Stimulated activated CD8-positive, alpha-beta memory T cell treated with anti-CD3 and anti-CD28 coated beads, Interleukin-4, amount 100 ng/mL, for 4 hours (primary cell): ENCODE results near the gene ZNF846.
"Not testable (repeated sequence)": the region's sequence is repeated elsewhere in the genome, so short reads cannot be mapped to it uniquely, and the experiment has no call there.

Experiments used
- DNase-seq, 2 donors: peaks; one replicate each; pipeline ENCODE4 v3.0.0-alpha.2; 2020; ENCODE audit warnings: low read depth in 2 of 2, low spot score in 1 of 2

The ZNF846 gene

DNA sequence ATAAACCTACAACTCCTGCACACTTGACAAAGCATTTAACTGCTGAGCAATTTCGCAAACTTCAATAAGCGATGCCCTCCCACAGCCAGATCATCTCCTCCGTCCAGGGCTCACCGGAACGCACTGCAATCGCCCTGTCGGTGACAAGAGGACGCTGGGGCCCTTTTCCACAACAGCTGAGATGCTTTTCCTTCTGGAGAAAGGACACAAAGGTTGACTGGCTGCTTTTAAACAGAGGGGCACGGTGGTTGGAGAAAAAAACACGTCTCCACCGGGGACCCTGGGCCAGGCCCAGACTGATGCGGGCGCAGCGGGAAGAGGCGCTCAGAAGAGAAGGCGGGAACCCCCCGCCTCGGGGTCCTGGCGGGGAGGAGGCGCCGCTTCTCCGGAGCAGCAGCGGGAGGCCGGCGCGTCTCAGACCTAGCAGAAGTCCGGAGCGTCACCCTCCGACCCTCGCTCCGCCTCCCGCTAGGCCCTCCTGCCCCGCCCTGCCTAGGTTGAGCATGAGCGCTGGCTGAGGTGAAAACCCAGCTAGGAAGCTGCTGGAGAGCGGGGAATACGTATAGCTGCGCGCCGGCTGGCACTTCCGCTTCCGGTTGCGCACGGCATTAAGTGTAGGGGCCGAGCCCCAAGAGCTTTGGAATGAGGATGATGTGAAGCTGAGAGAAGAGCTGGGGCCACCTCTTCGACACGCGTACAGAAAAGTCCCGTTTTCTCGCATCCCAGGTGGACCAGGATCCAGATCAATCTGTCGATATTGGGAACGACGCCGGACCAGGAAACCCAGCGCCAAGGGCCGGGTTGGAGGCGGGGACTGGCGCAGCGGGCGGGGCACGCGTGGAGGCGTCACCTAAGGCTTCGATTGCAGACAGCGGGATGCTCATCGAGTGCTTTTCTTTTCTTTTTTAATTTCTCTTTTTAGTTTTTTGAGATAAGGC, at the start of gene ZNF846:
Gene ZNF846, minus strand, starts transcription at position 564 of the 938 bp plus-strand sequence. CDS start 3,788 bp downstream, outside the sequence.
- peak; percentile 78 to 86 for DNase-seq

DNA sequence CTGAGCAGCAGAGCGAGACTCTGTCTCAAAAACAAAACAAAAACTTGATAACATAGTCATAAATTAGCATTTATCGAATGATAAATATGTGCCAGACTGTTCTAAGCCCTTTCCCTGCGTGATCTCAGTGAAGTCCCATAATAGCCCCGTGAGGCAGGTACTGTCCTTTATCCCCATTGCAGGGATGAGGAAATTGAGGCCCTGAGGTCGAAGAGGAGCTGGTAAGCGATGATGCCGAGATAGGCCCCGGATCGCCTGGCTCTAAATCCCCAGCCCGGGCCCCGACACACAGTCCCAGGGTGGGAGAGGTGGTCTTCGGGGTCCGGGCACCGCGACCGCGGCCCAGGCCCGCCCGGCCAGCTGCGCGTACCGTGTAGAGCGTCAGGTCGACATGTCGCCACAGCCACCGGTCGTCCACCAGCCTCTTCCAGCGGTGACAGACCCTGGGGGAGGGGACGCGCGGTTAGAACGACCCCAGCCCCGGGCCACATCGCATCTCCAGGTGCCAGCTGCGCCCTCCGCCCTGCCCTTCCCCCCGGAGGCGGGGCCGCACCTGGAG, 49.7 kb upstream of the ZNF846 start:
- DNase-seq: no peak

DNA sequence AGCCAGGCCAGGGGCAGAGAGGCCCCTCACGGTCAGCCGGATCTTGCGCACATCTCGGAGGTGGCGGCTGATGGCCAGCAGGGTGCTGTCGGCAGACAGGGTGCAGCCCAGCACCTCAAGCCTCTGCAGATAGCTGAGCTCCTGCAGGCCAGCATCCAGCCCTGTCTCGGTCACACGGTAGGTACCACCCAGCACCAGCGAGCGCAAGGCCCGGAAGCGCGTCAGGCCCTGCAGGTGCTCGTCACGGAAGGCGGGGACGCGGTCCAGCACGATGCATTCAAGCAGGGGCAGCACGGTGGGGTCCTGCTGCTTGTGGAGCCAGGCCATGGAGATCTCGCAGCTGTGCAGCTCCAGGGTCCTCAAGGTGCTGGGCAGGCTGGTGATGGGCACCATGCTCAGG, 42.6 kb upstream of the ZNF846 start:
- no peak for DNase-seq

DNA sequence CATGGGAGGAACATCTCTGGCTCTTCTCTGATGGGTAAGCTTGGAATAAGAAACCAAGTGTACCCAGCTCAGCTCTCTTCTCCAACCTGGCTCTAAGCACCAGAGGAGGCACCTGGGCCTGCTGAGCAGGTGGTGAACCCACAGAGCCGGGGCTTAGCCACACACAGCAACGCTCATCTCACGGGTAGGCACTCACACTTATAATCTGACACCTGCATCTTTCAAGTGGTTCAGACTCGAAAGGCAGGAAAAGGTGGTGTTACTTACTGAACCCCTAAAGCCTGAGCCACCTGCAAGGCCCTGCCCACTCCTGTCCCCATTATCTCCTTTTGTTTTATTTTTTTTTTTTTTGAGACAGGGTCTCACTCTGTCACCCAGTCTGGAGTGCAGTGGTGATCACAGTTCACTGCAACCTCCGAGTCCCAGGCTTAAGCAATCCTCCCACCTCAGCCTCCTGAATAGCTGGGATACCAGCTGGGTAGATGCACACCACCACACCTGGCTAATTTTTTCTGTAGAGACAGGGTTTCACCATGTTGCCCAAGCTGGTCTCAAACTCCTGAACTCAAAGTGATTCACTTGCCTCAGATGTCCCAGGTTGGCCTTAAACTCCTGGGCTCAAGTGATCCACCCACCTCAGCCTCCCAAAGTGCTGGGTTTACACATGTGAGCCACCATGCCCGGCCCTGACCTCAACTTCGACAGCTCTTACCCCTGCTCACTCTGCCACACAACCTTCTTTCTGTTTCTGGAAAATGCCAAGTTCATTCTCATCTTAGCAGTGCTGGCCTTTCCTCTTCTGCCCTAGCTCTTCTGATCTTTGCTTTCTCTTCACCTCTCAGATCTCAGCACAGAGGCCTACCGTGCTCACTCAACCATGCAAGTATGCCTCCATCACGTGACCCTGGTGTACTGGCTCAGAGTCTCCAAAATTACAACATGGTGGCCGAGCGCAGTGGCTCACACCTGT, 40.6 kb upstream of the ZNF846 start:
- no peak for DNase-seq

GRCh38 chr19:9806803-9807202, 38.3 kb upstream of the ZNF846 start:
- no peak for DNase-seq

DNA sequence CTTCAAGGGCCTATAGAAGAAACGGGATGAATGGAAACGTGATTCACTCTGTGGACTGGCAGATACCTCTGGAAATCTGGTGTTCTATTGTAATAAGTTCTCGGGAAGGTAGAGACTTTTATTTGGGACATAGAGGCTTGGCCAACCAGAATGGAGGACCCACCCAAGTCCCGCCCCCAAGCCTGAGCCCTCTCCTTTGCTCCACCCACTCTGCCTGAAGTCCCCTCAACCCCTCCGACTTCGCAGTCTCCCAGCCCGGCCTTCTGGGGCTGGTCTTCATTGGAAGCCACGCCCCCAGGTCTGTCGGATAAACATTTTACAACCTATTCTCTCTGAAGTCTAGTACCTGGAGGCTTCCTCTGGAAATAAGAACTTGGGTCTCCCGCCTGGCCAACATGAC, 33.4 kb upstream of the ZNF846 start:
- DNase-seq: no peak

GRCh38 chr19:9799162-9799561, 30.6 kb upstream of the ZNF846 start:
- DNase-seq: no peak

- DNase-seq: no peak
Observed at GRCh38 chr19:9797871-9798270, 29.3 kb upstream of the ZNF846 start.

- DNase-seq: peak; percentile 64 to 71
Observed at GRCh38 chr19:9796113-9796773, 27.7 kb upstream of the ZNF846 start.

DNA sequence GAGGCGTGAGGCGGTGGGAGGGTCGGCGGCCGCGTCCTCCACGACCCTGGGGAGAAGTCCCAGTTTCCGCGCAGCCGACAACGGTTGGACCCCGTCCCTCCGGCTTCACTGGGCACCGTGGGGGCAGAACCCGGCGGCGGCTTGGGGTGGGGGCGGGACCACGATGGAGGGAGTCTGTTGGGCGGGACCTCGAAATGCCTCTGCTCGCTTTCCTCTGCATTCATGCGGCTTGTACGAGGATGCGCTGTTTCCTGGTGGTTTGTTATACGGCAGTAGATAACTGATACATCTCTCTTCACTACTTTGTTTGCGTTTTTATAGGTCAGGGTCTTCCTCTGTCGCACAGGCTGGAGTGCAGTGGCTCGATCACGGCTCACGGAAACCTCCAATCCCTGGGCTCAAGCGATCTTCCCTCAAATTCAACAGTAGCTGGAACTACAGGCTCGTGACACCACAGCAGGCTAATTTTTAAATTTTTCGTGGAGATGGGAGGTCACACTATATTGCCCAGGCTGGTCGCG, 24.6 kb upstream of the ZNF846 start:
- peak; percentile 41 to 57 for DNase-seq

DNA sequence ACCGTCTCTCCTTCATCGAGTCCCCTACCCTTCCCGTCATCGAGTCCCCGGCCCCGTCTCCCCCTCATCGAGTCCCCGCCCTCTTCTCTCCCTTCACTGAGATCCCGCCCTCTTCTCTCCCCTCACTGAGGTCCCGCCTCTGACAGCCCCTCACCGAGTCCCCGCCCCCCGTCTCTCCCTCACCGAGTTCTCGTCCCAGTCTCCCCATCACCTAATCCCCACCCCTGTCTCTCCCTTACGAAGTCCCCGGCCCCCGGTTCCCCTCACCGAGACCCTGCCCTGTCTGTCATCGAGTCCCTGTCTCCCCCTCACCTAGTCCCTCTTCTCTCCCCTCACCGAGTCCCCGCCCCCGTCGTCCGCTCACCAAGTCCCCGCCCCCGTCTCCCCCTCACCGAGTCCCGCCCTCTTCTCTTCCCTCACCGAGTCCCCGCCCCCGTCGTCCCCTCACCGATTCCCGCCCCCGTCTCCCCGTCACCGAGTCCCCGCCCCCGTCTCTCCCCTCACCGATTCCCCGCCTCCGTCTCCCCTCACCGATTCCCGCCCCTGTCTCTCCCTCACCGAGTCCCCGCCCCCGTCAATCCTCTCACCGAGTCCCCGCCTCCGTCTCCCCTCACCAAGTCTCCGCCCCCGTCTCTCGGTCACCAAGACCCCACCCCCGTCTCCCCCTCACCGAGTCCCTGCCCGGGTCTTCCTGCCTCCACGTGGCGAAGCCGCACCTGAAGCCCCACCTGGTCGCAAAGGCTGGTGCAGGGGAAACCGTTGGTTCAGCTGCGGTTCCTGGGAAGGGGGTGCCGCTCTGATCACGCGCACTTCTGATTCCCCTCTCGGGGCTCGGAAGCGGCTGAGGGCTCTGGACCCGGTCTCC, 23.9 kb upstream of the ZNF846 start:
- peak; percentile 90 to 91 for DNase-seq

GRCh38 chr19:9791552-9792205, 23.1 kb upstream of the ZNF846 start:
- DNase-seq: peak; percentile 93 to 97

GRCh38 chr19:9791073-9791367, 22.5 kb upstream of the ZNF846 start:
- not testable (repeated sequence) for DNase-seq

DNA sequence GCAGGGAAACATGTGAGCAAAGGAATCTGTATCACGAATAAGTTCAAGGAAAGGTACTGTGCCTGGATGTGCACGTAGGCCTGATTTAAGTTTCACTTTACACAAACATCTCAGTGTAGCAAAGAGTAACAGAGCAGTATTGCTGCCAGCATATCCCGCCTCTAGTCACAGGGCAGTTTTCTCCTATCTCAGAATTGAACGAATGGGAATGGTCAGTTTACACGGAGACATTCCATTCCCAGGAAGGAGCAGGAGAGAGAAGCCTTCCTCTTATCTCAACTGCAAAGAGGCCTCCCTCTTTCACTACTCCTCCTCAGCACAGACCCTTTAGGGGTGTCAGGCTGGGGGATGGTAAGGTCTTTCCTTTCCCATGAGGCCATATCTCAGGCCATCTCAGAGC, 21.0 kb upstream of the ZNF846 start:
- not testable (repeated sequence) for DNase-seq

GRCh38 chr19:9789066-9789465, 20.5 kb upstream of the ZNF846 start:
- no peak for DNase-seq

DNA sequence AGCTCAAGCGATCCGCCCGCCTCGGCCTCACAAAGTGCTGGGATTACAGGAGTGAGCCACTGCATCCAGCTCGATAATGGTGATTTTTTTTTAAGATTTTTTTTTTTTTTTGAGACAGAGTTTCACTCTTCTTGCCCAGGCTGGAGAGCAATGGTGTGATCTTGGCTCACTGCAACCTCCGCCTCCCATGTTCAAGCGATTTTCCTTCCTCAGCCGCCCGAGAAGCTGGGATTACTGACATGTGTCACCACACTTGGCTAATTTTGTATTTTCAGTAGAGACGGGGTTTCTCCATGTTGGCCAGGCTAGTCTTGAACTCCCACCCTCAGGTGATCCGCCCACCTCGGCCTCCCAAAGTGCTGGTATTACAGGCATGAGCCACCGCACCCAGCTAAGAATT, 20.1 kb upstream of the ZNF846 start:
- DNase-seq: not testable (repeated sequence)

DNA sequence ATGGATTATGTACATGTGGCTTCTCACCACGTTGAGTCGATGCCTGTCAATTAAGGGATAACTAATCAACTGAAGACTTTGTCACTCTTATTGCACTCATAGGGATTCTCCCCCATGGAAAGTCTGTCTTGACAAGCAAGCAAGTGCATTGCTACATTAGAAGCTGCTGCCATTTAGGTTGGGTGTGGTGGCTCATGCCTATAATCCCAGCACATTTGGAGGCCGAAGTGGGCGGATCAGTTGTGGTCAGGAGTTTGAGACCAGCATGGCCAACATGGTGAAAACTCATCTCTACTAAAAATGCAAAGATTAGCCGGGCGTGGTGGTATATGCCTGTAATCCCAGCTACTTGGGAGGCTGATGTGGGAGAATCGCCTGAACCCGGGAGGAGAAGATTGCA, 18.3 kb upstream of the ZNF846 start:
- DNase-seq: no peak

GRCh38 chr19:9786342-9786741, 17.8 kb upstream of the ZNF846 start:
- DNase-seq: no peak
